Aorta (tissue), 5 donors: ENCODE measurements around the gene ERGIC1. TPM values are rescaled to one million over a fixed set of nuclear protein-coding genes. Genes with fewer than 3 reads are reported as not detected.

Source experiments
- ATAC-seq: fragments of 200-7000 bp; cut with Tn5 transposase; one replicate; pipeline ENCODE4 v1.9.1; 2022; ENCODE audit warnings: moderate library complexity; ENCODE audit not compliant: low FRiP score
- DNase-seq, 2 donors: peaks; one replicate each; pipeline ENCODE4 v3.0.0-alpha.2; 2020
- H3K27ac ChIP-seq, 2 donors: one replicate each; pipeline ENCODE4 v1.5.1; 2013; ENCODE audit warnings: low read length in 2 of 2, mild to moderate bottlenecking in 2 of 2, moderate library complexity in 2 of 2, control low read depth in 1 of 2, inconsistent platforms in 1 of 2, low read depth in 1 of 2
- H3K27me3 ChIP-seq, 2 donors: one replicate each; pipeline ENCODE4 v1.6.1; 2013; ENCODE audit warnings: control low read depth in 1 of 2, low read length in 1 of 2, mild to moderate bottlenecking in 1 of 2, moderate library complexity in 1 of 2; ENCODE audit not compliant: insufficient read depth in 2 of 2, control insufficient read depth in 1 of 2
- H3K36me3 ChIP-seq, 2 donors: one replicate each; pipeline ENCODE4 v1.6.1; 2013; ENCODE audit warnings: control low read depth in 1 of 2, low read length in 1 of 2, mild to moderate bottlenecking in 1 of 2; ENCODE audit not compliant: insufficient read depth in 2 of 2, control insufficient read depth in 1 of 2
- H3K4me1 ChIP-seq, 2 donors: one replicate each; pipeline ENCODE4 v1.6.1; 2013; ENCODE audit warnings: low read length in 2 of 2, control low read depth in 1 of 2, mild to moderate bottlenecking in 1 of 2, moderate library complexity in 1 of 2; ENCODE audit not compliant: insufficient read depth in 2 of 2, control insufficient read depth in 1 of 2
- H3K4me3 ChIP-seq, 2 donors: one replicate each; pipeline ENCODE4 v1.5.1; 2013; ENCODE audit warnings: low read length in 2 of 2, control low read depth in 1 of 2, mild to moderate bottlenecking in 1 of 2
- H3K9me3 ChIP-seq: one replicate; pipeline ENCODE4 v1.6.1; 2013; ENCODE audit warnings: mild to moderate bottlenecking, low read length; ENCODE audit not compliant: control insufficient read depth
- WGBS, 2 donors: extraction: QIAGEN DNeasy Blood & Tissue Kit; methylation state at CpG; one replicate each; pipeline ENCODE4 v1.1.7; 2013; 5-methylcytosine and 5-hydroxymethylcytosine counted together
- intact Hi-C, 2 donors: fragments of 100-400 bp; cut with DNase I; formaldehyde crosslinking; loops; one replicate each; pipeline versions ENCODE4 v1.14.2 to v1.15.0; 2022
- polyA plus RNA-seq, 2 donors: library from polyadenylated mRNA; stranded (reverse); fragments of 200-250 nt; gene quantifications; one replicate each; pipeline ENCODE4 v1.2.3, GENCODE V29; 2013
- total RNA-seq, 2 donors: library from RNA; stranded (reverse); fragmentation: NEBNext Ultra II Directional; extraction: Animal tissue kit (Norgen Biotek cat#: 25700); gene quantifications; one replicate each; pipeline ENCODE4 v1.2.1, GENCODE V29; 2021
- donor health status: healthy with polysubstance abuse.
- donor health status: Bipolar disorder and iron deficiency.
- donor health status: DM: no; HTN: no; CAD: no.
- donor health status: DM: no; HTN: no; CAD: no.
- donor health status: DM: yes; HTN: yes; CAD: no.

Gene ERGIC1
- total and polyA plus RNA-seq, 4 donors: 122 to 170 (median 130) TPM

GRCh38 chr5:172999974-173000373, 165.9 kb downstream of the ERGIC1 start:
- Histone ChIP-seq H3K36me3 (peaks cover 0 to 2% of the 10 kb centered on the region in 2 donors), H3K4me3 (no peak overlapping the region), H3K9me3 (no peaks in the 10 kb centered on the region), H3K4me1 (no peaks in the 10 kb centered on the region), H3K27me3 (no peaks in the 10 kb centered on the region), H3K27ac (no peak overlapping the region)
- DNase-seq (no peak), ATAC-seq (no peak)
- WGBS, 2 donors: 0 to 7% methylated on average over 1 of the region's 1 CpG
- intact Hi-C loops: no loop called here

- no peak for ATAC-seq
- Histone ChIP-seq H3K27ac (no peak overlapping the region), H3K4me3 (no peak overlapping the region), H3K36me3 (no peaks in the 10 kb centered on the region), H3K4me1 (no peaks in the 10 kb centered on the region), H3K9me3 (no peaks in the 10 kb centered on the region), H3K27me3 (no peaks in the 10 kb centered on the region)
- intact Hi-C loops: no loop called here
- no peak for DNase-seq
- WGBS, 2 donors: 80 to 83% methylated on average over 9 of the region's 9 CpGs
Measured at GRCh38 chr5:173001229-173001841, 167.3 kb downstream of the ERGIC1 start.

Other genes with a start within 250 kb of the ERGIC1 start
- gene NEURL1B, start 193.0 kb upstream of the ERGIC1 start, total RNA-seq: 10 to 100 TPM; 46.1 to 65.8 TPM
- gene NEURL1B, start 193.0 kb upstream of the ERGIC1 start, polyA plus RNA-seq: 1 to 10 TPM; 1.9 to 3.5 TPM
- 1,000 to 10,000 TPM in 1 of 2 donors, 100 to 1,000 TPM in 1; 293 to 1,994 TPM for gene DUSP1, start 63.1 kb upstream of the ERGIC1 start, total RNA-seq
- 100 to 1,000 TPM; 178 to 515 TPM for gene DUSP1, start 63.1 kb upstream of the ERGIC1 start, polyA plus RNA-seq
- gene RPL26L1, start 125.2 kb downstream of the ERGIC1 start, total RNA-seq: 10 to 100 TPM; 16.7 to 31.2 TPM
- 10 to 100 TPM; 28.2 to 30.4 TPM for gene RPL26L1, start 125.2 kb downstream of the ERGIC1 start, polyA plus RNA-seq
- gene ATP6V0E1, start 149.5 kb downstream of the ERGIC1 start, total RNA-seq: 100 to 1,000 TPM; 183 to 192 TPM
- gene ATP6V0E1, start 149.5 kb downstream of the ERGIC1 start, polyA plus RNA-seq: 100 to 1,000 TPM; 244 to 268 TPM
- 10 to 100 TPM; 36.0 to 61.1 TPM for gene CREBRF, start 222.1 kb downstream of the ERGIC1 start, total RNA-seq
- gene CREBRF, start 222.1 kb downstream of the ERGIC1 start, polyA plus RNA-seq: 1 to 10 TPM; 6.6 to 9.6 TPM